ENCODE data around the gene RYR2. TPM values are rescaled to one million over a fixed set of nuclear protein-coding genes. Genes with fewer than 3 reads are reported as not detected.

The RYR2 gene
- total RNA-seq, 2 donors from 2014 or later: 59.0 to 75.9 TPM

DNA sequence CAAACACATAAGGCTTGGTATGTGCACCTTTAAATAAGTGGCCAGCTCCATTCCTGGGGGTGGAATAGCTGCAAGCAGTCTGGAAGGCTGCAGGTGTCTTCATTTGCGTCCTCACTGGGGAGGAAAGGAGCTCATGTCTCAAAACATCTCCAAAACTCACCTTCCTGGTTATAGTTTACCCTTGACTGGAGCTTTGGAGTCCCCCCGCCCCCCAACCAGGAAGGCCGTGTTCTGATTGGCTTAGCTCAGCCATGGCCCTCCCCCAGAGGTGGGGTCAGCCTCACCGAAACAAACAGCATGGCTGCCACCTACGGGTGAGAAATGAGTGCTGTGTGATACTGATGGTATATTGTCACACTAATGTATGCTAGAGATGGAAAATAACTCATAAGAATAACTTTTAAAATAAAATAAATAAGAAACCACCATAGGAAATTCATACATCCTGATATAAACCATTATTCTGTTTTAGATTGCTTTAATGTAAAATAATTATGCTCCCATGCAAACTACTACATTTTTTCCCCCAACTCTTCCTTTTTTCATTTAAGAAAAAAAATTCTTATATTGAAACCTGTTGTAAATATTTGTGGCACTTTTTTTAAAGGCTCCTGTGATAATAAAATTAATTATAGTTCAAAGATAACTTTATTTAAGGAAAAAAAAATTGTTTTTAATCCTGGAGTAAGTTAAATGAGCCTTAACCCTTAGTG lies 757.9 kb downstream of the RYR2 start:
- Histone ChIP-seq H3K9me3 (no peaks in the 10 kb centered on the region), H3K36me3 (peaks cover 8% of the 10 kb centered on the region), H3K27ac (no peak overlapping the region), H3K27me3 (replicated peaks; ENCODE audit: insufficient read depth) (no peaks in the 10 kb centered on the region), H3K4me1 (ENCODE audit: control insufficient read depth in 1 of 2, low read depth in 2 of 2) (no peaks in the 10 kb centered on the region), H3K4me3 (no peak overlapping the region)
- DNase-seq (ENCODE audit: low spot score) (no peak), ATAC-seq (ENCODE audit: insufficient number of reproducible peaks, low FRiP score, low read depth) (no peak)
- TF ChIP-seq, protein P1, sequence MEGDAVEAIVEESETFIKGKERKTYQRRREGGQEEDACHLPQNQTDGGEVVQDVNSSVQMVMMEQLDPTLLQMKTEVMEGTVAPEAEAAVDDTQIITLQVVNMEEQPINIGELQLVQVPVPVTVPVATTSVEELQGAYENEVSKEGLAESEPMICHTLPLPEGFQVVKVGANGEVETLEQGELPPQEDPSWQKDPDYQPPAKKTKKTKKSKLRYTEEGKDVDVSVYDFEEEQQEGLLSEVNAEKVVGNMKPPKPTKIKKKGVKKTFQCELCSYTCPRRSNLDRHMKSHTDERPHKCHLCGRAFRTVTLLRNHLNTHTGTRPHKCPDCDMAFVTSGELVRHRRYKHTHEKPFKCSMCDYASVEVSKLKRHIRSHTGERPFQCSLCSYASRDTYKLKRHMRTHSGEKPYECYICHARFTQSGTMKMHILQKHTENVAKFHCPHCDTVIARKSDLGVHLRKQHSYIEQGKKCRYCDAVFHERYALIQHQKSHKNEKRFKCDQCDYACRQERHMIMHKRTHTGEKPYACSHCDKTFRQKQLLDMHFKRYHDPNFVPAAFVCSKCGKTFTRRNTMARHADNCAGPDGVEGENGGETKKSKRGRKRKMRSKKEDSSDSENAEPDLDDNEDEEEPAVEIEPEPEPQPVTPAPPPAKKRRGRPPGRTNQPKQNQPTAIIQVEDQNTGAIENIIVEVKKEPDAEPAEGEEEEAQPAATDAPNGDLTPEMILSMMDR (IDR thresholded peaks at IDR 0.05): no peak

DNA sequence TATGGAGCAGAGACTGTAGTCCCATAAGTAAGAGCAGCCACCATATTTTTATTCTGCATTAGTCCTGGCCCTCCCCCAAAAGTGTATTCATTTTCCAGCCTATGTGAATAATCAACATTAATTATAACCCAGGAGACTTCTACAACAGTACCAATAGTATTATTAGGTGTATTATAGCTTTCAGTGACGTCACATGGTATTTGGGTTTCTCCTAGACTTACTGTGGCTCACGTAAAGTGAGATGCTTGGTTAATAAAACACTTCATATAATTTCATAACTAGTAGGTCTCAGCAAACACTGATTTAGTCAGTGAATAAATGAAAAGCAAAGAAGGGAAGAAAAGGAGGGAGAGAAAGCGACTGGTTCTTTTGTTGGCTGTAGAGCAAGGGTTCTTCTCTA lies 762.5 kb downstream of the RYR2 start:
- no peak for DNase-seq (ENCODE audit: low spot score)
- Histone ChIP-seq H3K4me1 (ENCODE audit: control insufficient read depth in 1 of 2, low read depth in 2 of 2) (no peaks in the 10 kb centered on the region), H3K36me3 (peaks cover 6% of the 10 kb centered on the region), H3K27ac (no peak overlapping the region), H3K27me3 (replicated peaks; ENCODE audit: insufficient read depth) (no peaks in the 10 kb centered on the region), H3K9me3 (no peaks in the 10 kb centered on the region), H3K4me3 (no peak overlapping the region)
- TF ChIP-seq, protein P1 (IDR thresholded peaks at IDR 0.05): no peak
- no peak for ATAC-seq (ENCODE audit: insufficient number of reproducible peaks, low FRiP score, low read depth)

DNA sequence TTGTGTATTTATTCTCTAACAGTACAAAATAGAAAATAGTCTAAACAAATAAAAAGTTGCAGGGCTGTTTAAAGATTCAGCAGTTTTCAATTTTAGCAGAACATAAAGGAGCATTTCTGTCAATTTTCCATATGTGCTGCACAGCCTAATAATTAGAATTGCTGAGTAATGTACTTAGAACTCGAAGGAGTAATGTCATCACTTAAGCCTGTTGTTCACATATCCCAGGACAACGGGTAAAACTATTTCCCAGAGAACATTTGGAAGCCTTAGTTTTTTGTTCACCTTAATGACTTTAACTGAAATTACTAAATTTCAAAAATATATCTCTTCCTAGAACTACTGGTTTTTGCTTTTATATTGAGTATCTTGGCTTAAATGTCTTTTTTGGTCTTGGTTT lies 767.1 kb downstream of the RYR2 start:
- no peaks in the 10 kb centered on the region for H3K27me3 ChIP-seq (replicated peaks; ENCODE audit: insufficient read depth)
- DNase-seq (ENCODE audit: low spot score) (no peak), ATAC-seq (ENCODE audit: insufficient number of reproducible peaks, low FRiP score, low read depth) (no peak)
- H3K36me3 ChIP-seq: peaks cover 2% of the 10 kb centered on the region
- H3K9me3 ChIP-seq: no peaks in the 10 kb centered on the region
- H3K4me1 ChIP-seq (ENCODE audit: control insufficient read depth in 1 of 2, low read depth in 2 of 2): no peaks in the 10 kb centered on the region
- TF ChIP-seq, protein P1 (IDR thresholded peaks at IDR 0.05): no peak
- no peak overlapping the region for H3K4me3 ChIP-seq
- H3K27ac ChIP-seq: no peak overlapping the region

DNA sequence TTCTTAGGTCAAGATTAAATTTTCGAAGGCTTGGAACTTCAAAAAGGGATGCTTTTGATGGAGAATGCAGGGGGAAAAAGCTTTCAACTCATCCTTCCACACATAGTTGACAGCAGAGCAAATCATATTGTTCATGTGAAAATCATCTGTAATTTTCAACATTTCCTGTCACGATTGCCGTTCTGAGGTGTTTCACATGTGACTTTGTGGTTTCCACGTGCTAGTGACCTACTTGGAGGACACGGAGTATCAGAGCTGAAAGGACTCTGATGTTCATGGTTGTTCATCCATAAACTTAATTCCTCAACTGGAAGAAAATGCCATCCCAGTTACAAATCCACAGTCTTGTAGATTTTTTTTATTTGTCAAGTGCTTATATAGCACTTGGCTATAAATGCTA lies 769.6 kb downstream of the RYR2 start:
- H3K27me3 ChIP-seq (replicated peaks; ENCODE audit: insufficient read depth): no peaks in the 10 kb centered on the region
- ATAC-seq (ENCODE audit: insufficient number of reproducible peaks, low FRiP score, low read depth): no peak
- DNase-seq (ENCODE audit: low spot score): no peak
- H3K4me1 ChIP-seq (ENCODE audit: control insufficient read depth in 1 of 2, low read depth in 2 of 2): peaks cover 0 to 10% of the 10 kb centered on the region in 2 donors
- TF ChIP-seq, protein P1 (IDR thresholded peaks at IDR 0.05): no peak
- no peaks in the 10 kb centered on the region for H3K9me3 ChIP-seq
- no peak overlapping the region for H3K4me3 ChIP-seq
- no peak overlapping the region for H3K27ac ChIP-seq
- H3K36me3 ChIP-seq: no peaks in the 10 kb centered on the region

DNA sequence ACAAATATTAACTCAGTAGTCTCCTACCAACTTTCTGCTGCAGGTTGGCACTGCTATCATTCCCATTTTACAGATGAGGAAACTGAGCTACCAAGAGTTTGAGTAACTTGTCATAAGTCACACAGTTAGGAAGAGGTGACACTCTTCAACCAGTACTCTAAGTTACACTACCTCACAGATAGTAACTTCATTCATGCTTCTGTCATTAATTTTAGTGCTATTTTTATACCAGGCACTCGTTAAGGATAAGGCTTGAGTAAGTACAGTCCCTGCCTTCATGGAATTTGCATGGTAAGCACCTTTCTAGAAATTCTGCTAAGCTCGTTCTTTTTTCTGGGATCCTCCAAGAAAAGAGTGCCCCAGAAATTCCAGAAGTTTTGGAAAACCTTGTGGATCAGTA lies 770.1 kb downstream of the RYR2 start:
- no peak overlapping the region for H3K27ac ChIP-seq
- no peak overlapping the region for H3K4me3 ChIP-seq
- ATAC-seq (ENCODE audit: insufficient number of reproducible peaks, low FRiP score, low read depth) (no peak), DNase-seq (ENCODE audit: low spot score) (no peak)
- H3K27me3 ChIP-seq (replicated peaks; ENCODE audit: insufficient read depth): no peaks in the 10 kb centered on the region
- TF ChIP-seq, protein P1 (IDR thresholded peaks at IDR 0.05): no peak
- no peaks in the 10 kb centered on the region for H3K9me3 ChIP-seq
- peaks cover 4 to 14% of the 10 kb centered on the region in 2 donors for H3K4me1 ChIP-seq (ENCODE audit: control insufficient read depth in 1 of 2, low read depth in 2 of 2)
- no peaks in the 10 kb centered on the region for H3K36me3 ChIP-seq
